ENCODE results near the gene PCDH12. TPM values are rescaled to one million over a fixed set of nuclear protein-coding genes. Genes with fewer than 3 reads are reported as not detected.

The PCDH12 gene
- total RNA-seq, 1 donor from 2014 or later: 0.07 TPM

DNA sequence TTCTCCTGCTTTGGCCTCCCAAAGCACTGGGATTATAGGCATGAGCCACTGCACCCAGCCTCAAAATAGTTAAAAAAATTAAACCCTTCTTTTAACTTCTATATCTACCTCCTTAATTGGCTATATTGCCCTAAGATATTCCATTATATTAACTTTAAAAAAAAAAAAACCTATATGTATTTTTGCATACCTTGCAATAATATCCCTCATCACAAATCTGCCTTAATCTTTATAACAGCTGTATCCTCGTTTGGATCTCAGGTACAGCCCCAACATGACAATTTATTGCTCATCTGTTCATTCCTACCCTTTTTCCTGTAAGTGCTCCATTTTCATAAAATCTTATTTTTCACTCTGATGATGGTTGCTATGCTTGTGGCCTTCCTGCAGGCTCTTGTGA is 42.2 kb upstream of the PCDH12 start:
- Mint-ChIP-seq H3K9me3 (no peaks in the 10 kb centered on the region), H3K4me3 (no peak overlapping the region), H3K27ac (no peak overlapping the region), H3K4me1 (peaks cover 6% of the 10 kb centered on the region), H3K27me3 (ENCODE audit: low read depth) (no peaks in the 10 kb centered on the region), H3K36me3 (peaks cover 43% of the 10 kb centered on the region)
- DNase-seq (ENCODE audit: low spot score in 2 of 2, unreplicated experiment in 2 of 2): no peak
- TF ChIP-seq, protein P1, sequence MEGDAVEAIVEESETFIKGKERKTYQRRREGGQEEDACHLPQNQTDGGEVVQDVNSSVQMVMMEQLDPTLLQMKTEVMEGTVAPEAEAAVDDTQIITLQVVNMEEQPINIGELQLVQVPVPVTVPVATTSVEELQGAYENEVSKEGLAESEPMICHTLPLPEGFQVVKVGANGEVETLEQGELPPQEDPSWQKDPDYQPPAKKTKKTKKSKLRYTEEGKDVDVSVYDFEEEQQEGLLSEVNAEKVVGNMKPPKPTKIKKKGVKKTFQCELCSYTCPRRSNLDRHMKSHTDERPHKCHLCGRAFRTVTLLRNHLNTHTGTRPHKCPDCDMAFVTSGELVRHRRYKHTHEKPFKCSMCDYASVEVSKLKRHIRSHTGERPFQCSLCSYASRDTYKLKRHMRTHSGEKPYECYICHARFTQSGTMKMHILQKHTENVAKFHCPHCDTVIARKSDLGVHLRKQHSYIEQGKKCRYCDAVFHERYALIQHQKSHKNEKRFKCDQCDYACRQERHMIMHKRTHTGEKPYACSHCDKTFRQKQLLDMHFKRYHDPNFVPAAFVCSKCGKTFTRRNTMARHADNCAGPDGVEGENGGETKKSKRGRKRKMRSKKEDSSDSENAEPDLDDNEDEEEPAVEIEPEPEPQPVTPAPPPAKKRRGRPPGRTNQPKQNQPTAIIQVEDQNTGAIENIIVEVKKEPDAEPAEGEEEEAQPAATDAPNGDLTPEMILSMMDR (IDR thresholded peaks at IDR 0.05; ENCODE audit: unreplicated experiment): no peak

- Mint-ChIP-seq H3K4me1 (no peaks in the 10 kb centered on the region), H3K36me3 (peaks cover 44% of the 10 kb centered on the region), H3K9me3 (no peaks in the 10 kb centered on the region), H3K27me3 (ENCODE audit: low read depth) (no peaks in the 10 kb centered on the region), H3K4me3 (no peak overlapping the region), H3K27ac (no peak overlapping the region)
- TF ChIP-seq, protein P1 (IDR thresholded peaks at IDR 0.05; ENCODE audit: unreplicated experiment): no peak
- no peak for DNase-seq (ENCODE audit: low spot score in 2 of 2, unreplicated experiment in 2 of 2)
Observed at GRCh38 chr5:141997358-141997960, 39.5 kb upstream of the PCDH12 start.

DNA sequence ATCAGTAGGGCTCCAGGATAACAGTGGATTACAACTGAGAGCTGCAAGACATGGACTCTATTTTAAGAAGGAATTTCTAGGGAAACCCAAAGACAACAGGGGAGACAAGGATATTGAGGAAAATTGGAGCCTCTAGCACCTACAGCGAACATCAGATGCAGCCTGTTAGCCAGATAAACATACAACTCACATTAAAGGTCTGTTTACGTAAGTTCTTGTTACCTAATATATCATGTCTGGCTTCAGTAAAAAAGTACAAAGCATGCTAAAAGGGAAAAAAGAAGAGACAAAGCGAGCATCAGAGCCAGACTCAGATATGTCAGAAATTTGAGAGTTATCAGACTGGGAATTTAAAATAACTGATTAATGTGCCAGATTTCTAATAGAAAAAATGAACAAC is 37.7 kb upstream of the PCDH12 start:
- H3K36me3 Mint-ChIP-seq: peaks cover 36% of the 10 kb centered on the region
- H3K4me3 Mint-ChIP-seq: no peak overlapping the region
- TF ChIP-seq, protein P1 (IDR thresholded peaks at IDR 0.05; ENCODE audit: unreplicated experiment): no peak
- H3K4me1 Mint-ChIP-seq: no peaks in the 10 kb centered on the region
- H3K9me3 Mint-ChIP-seq: no peaks in the 10 kb centered on the region
- H3K27ac Mint-ChIP-seq: no peak overlapping the region
- DNase-seq (ENCODE audit: low spot score in 2 of 2, unreplicated experiment in 2 of 2): no peak
- H3K27me3 Mint-ChIP-seq (ENCODE audit: low read depth): no peaks in the 10 kb centered on the region

DNA sequence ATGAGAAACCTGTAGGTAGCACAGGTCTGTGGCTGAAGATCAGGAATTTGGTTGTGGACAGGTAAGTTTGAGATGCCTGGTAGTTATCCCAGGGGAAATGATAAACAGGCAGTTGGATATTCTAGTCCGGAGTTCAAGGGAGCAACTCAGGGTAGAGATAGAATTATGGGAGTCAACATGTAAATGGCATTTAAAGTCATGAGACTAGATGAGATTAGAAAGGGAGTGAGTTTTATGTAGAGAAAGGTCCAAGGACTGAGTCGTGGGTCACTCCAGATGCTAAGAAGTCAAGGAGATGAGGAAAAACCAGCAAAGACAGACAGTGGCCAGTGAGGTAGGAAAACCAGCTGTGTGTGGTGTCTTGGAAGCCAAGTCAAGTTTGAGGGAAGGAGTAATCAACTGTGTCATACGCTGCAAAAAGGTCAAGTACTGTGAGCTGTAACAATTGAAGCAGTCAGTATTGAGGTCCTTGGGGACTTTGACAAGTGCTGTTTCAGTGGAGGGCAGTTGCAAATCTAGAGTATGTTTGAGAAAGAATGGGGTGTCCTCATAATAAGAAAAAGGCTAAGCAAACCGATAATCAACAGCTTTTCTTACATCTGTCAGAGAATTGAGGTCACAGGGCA is 36.6 kb upstream of the PCDH12 start:
- Mint-ChIP-seq H3K27me3 (ENCODE audit: low read depth) (no peaks in the 10 kb centered on the region), H3K4me3 (no peak overlapping the region), H3K36me3 (peaks cover 31% of the 10 kb centered on the region), H3K4me1 (no peaks in the 10 kb centered on the region), H3K27ac (no peak overlapping the region), H3K9me3 (no peaks in the 10 kb centered on the region)
- DNase-seq (ENCODE audit: low spot score in 2 of 2, unreplicated experiment in 2 of 2): no peak
- TF ChIP-seq, protein P1 (IDR thresholded peaks at IDR 0.05; ENCODE audit: unreplicated experiment): no peak

DNA sequence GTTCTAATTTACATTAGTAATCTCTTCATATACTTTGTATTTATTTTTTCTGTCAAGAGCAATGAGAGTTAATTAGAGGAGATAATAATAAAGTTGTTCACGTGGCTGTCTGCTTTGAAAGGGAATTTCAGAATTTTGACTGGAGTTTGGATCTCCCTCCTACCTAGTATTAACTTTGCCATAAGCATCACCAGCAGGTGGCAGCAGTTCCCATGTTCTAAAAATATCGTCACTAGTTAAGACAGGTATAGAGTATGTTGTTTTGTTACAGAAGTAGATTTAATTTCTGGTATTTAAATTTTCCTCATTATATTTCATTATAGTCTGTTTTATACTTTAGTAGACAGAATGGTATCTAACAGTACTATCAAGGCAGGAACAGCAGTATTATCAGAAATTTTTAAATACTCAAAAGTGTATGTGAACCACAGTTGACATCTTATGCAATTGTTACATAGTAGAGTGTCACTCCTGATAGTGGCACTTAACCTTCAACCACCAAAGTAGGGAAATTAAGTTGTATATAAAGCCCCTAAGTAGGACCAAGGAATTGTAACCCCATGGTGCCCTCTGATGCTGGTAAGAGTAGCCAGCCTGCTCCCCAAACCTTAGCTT is 34.5 kb upstream of the PCDH12 start:
- TF ChIP-seq, protein P1 (IDR thresholded peaks at IDR 0.05; ENCODE audit: unreplicated experiment): peak; percentile 83
- no peaks in the 10 kb centered on the region for H3K4me1 Mint-ChIP-seq
- no peak overlapping the region for H3K4me3 Mint-ChIP-seq
- H3K27me3 Mint-ChIP-seq (ENCODE audit: low read depth): no peaks in the 10 kb centered on the region
- peak; percentile 40 to 80 for DNase-seq (ENCODE audit: low spot score in 2 of 2, unreplicated experiment in 2 of 2)
- no peak overlapping the region for H3K27ac Mint-ChIP-seq
- H3K36me3 Mint-ChIP-seq: peaks cover 28% of the 10 kb centered on the region
- H3K9me3 Mint-ChIP-seq: no peaks in the 10 kb centered on the region
